Body of pancreas (tissue), 4 donors: Measurements from ENCODE around the gene CCR9.

ENCODE experiments used
- POLR2A ChIP-seq, 3 donors: fragments of 450-650 bp; IDR thresholded peaks; one replicate each; pipeline ENCODE4 v1.6.1; 2016; ENCODE audit warnings: antibody characterized with exemption in 3 of 3, mild to moderate bottlenecking in 2 of 3
- TF ChIP-seq, protein P1 (sequence below), 7 experiments: fragments of 450-650 bp in 4 of 7; fragments of 200-600 bp in 3 of 7; sonication (generic) in 3 of 7; IDR thresholded peaks; one replicate each; pipeline ENCODE4 v1.5.1; 2016 to 2019; ENCODE audit warnings: antibody characterized with exemption in 7 of 7

DNA sequence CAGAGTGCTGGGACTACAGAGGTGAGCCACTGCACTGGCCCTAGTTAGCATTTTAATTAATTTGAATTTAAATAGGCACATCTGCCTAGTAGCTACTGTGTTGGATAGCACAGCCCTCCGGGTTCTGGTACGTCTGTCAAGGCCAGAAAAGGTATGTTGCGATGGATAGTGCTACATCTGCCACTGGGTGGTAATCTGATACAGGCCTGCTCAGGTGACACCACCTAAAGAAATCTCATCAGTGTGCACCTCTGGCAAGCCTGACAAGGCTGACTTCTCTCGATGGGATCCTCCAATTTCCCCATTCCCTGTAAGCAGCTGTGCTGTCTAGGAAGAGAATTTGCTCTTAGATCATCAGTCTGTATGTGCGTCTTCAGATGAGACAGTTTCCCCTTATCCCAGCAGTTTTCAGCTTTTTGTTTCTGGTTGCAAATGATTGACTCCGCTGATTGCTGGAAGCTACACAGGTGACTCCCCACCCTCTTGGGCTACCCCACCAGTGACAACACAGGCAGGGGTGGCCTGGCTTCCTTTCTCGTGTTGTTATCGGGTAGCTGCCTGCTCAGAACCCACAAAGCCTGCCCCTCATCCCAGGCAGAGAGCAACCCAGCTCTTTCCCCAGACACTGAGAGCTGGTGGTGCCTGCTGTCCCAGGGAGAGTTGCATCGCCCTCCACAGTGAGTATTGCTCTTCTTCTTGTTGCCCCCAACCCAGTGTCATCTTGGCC, at the start of gene CCR9:
- TF ChIP-seq POLR2A (IDR thresholded peaks at IDR 0.05), result no peak
- TF ChIP-seq, protein P1, sequence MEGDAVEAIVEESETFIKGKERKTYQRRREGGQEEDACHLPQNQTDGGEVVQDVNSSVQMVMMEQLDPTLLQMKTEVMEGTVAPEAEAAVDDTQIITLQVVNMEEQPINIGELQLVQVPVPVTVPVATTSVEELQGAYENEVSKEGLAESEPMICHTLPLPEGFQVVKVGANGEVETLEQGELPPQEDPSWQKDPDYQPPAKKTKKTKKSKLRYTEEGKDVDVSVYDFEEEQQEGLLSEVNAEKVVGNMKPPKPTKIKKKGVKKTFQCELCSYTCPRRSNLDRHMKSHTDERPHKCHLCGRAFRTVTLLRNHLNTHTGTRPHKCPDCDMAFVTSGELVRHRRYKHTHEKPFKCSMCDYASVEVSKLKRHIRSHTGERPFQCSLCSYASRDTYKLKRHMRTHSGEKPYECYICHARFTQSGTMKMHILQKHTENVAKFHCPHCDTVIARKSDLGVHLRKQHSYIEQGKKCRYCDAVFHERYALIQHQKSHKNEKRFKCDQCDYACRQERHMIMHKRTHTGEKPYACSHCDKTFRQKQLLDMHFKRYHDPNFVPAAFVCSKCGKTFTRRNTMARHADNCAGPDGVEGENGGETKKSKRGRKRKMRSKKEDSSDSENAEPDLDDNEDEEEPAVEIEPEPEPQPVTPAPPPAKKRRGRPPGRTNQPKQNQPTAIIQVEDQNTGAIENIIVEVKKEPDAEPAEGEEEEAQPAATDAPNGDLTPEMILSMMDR (IDR thresholded peaks at IDR 0.05), result no peak
